GM13977 (cell line): Measurements from ENCODE around the gene NKAIN2.

Experiments used
- DNase-seq: peaks from one replicate; pipeline ENCODE4 v3.0.0; 2012; ENCODE audit warnings: low spot score
- CTCF ChIP-seq: IDR thresholded peaks from 2 replicates; pipeline ENCODE4 v1.5.1; 2012; ENCODE audit warnings: mild to moderate bottlenecking, control low read depth; ENCODE audit not compliant: insufficient read depth; ENCODE audit errors: extremely low read depth, missing control alignments
- in situ Hi-C: fragments of 300-500 bp; cut with MboI; formaldehyde crosslinking; loops from one replicate; pipeline ENCODE4 v1.12.0; 2022; ENCODE audit warnings: low sequenced_read_pairs, low pct_unique_long_range_greater_than_20kb, mixed read lengths, inconsistent platforms; ENCODE audit not compliant: unreplicated experiment

The NKAIN2 gene

GRCh38 chr6:123810948-123811347 lies 7.3 kb downstream of the NKAIN2 start:
- in situ Hi-C loops, result no loop called here
- no peak for DNase-seq
- TF ChIP-seq CTCF, result no peak

DNA sequence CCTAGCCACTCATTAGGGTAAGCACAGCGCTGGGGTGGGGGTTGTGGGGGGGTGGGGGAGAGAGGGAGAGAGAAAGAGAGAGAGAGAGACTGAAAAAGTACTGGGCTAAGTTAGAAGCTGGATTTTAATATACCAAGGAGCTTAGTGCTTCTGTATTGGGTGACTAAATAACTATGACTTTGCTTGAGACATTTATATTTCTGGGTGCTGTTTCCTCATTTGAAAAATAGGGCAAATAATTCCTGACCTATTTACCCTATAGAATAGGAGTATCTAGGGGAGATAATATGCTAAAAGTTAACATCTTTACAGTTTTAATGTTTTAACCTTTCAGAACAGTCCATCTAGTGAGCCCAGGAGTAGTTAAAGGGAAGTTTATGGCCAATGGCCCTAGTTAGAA lies 7.7 kb downstream of the NKAIN2 start:
- DNase-seq, result no peak
- in situ Hi-C loops, result no loop called here
- no peak for TF ChIP-seq CTCF

- TF ChIP-seq CTCF, result no peak
- DNase-seq, result no peak
Observed at GRCh38 chr6:123812621-123813020, 9.0 kb downstream of the NKAIN2 start.

DNA sequence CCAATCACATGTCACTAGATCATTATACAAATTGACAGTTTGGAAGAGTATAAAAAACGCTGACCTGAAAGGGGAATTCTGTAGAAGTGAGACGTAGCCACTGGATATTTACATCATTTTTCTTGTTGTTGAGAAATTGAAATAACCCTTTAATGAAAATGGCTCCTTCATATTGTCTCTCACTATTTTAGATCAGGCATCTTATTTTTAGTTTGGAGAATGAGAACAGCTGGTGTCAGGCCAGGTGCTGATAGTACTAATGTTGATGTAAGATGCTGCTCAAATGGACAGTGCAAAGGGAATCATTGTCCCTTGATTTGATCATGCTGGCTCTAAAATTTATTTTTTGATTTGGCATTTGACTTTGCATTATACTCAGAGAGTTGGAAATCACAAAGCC lies 17.4 kb downstream of the NKAIN2 start:
- in situ Hi-C loops, result no loop called here
- TF ChIP-seq CTCF, result no peak
- no peak for DNase-seq

More at GRCh38 chr6:123812621-123813020, 9.0 kb downstream of the NKAIN2 start:
- in situ Hi-C loops, result no loop called here

- no peak for DNase-seq
- TF ChIP-seq CTCF, result no peak
- in situ Hi-C loops, result no loop called here
Observed at GRCh38 chr6:123829302-123829953, 25.8 kb downstream of the NKAIN2 start.

DNA sequence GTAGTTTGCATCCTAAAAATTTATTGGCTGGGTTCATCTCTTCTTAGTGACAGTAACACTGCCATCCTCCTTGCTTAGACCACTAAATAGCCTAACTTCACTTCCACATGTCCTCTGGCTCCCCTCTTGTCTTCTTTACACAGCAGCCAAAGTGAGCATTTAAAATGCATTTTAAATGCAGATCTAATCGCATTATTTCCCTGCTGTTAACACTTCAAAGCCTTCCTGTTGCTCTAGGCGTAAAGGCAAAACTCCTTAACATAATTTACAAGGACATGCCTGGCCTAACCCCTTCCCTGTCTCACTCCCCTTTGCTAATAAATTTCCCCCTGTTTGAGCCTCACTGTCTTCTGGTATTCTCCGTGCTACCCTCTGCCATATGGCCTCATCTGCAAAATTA lies 26.5 kb downstream of the NKAIN2 start:
- no peak for DNase-seq

More for the DNA sequence above, 26.5 kb downstream of the NKAIN2 start:
- TF ChIP-seq CTCF, result no peak
- in situ Hi-C loops, result no loop called here
